ENCODE measurements around the gene CAPZA1.

Gene CAPZA1

DNA sequence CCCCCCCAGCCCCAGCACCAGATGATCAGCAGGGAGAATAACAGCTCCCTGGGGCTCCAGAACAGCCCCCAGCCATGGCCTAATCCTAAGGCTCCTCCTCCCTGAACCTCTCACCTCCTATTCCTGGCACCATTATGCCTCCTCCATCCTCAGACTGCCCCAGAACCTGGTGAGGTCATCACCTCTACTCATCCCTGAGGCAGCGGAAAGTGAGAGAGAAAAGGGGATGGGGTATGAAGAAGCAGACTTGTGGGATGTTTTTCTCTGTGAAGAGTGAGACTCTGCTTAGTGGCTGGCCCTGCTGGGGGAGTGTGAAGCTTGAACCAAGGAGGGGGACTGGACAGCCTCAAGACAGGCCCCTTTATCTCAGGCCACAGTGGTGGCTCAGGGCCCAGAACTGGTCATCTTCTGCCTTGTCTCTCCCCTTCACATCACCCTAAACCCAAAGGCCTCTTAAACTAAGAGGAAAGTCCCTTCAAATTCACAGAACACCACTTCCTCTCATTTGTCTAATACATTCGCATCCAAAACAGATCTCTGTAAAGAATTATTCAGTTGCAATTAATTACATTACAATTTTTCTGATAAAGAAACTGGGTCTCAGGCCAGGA lies 97.7 kb downstream of the CAPZA1 start:
- no peak for DNase-seq

DNA sequence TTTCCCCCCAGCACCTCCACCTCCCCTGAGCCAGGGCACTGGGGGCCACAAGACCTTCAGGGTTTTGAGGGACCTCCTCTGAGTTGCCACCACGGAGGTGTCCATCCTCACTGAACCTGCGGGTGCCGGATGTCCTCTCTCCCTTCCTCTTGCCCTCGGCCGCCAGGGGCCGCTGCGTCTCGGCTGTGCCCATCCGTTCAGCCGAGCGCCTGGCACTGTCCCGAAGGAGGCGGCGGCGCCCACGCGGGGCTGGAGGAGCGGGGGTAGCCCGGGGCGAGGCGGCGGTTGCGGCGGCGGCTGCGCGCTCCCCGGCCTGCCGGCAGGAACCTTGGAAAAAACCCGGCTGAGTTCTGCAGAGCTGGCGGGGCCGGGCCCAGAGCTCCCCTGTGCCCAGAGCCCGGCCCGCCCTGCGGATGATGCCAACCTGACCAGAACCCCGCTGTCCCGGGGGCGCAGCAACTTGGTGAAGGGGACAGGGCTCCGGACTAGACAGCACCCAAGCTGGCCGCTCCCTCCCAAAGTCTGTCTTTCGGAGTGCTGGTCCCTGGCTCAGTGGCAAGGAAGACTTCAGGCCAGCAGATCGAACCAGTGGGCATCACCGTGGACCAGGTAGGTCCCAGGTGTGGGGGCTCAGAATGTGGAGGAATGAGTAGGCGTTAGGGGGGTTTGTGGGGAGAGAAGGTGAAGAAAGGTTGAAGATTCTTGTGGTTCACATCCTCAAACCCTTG lies 99.2 kb downstream of the CAPZA1 start:
- DNase-seq, result peak; percentile 86

DNA sequence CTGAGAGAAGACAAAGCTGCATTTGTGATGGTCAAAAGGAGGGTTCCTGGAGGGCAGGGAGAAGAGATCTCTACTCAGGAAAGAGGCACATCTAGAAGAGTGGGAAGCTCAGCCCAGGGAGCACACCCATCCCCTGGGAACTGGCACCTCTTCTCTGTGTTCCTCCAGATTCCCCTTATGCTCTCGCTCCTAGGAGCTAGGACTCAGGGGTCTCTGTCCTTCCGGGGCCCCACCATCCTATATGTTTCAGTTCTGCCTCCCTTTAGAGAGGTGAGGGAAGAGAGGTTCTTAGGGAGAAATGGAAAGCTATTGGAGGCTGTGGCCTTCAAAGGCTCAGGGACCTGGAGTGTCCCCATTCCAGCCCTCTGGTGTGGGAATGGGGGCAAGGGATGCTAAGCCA lies 100.1 kb downstream of the CAPZA1 start:
- DNase-seq, result no peak

DNA sequence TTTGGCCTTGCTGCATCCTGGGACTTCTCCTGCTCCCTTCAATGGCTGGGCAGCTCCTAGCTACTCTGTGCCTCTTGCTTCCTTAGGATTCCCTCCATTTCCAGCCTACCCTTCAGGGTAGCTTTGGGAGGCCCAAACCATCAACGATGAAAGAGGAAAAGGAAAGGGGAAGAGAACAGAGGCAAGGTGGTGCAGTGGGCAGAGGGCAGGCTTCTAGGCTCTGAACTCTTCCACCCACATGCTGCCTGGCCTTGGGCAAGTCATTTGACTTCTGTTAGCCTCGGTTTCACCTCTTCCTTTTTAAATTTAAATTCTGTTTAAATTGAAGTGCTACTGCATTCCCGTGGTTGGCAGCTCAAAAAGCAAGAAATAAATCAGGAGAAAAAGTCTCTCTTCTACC lies 101.2 kb downstream of the CAPZA1 start:
- DNase-seq, result no peak

All from stimulated activated CD8-positive, alpha-beta memory T cell treated with anti-CD3 and anti-CD28 coated beads, Interleukin-4, amount 100 ng/mL, for 48 hours (primary cell).